Neural progenitor cell (in vitro differentiated cells): ENCODE data around the gene GPR84.

ENCODE experiments used
- CTCF ChIP-seq: fragments of 200-600 bp; sonication (generic); IDR thresholded peaks from 2 replicates; pipeline ENCODE4 v1.5.1; 2017; ENCODE audit warnings: antibody characterized with exemption, mild to moderate bottlenecking
- EZH2 ChIP-seq: fragments of 200-600 bp; sonication (generic); IDR thresholded peaks from 2 replicates; pipeline ENCODE4 v1.6.1; 2017; ENCODE audit warnings: antibody characterized with exemption, mild to moderate bottlenecking, moderate library complexity
- EZH2phosphoT487 ChIP-seq: fragments of 200-600 bp; sonication (generic); IDR thresholded peaks from 2 replicates; pipeline ENCODE4 v1.6.1; 2017; ENCODE audit warnings: antibody characterized with exemption

- TF ChIP-seq CTCF (no peak), EZH2phosphoT487 (no peak), EZH2 (no peak)
Observed at GRCh38 chr12:54376596-54376995, 12.3 kb upstream of the GPR84 start.
